Tibial nerve (tissue), 4 donors: ENCODE results near the gene UFSP1.

Source experiments
- CTCF ChIP-seq, 5 experiments: fragments of 200-600 bp in 3 of 5; fragments of 450-650 bp in 2 of 5; sonication (generic) in 3 of 5; IDR thresholded peaks; one replicate each; pipeline ENCODE4 v1.5.1; 2016 to 2019; ENCODE audit warnings: antibody characterized with exemption in 5 of 5, mild to moderate bottlenecking in 3 of 5, moderate library complexity in 2 of 5
- EP300 ChIP-seq, 2 donors: sonication (generic); formaldehyde crosslinking; IDR thresholded peaks; one replicate each; pipeline ENCODE4 v1.6.1; 2017; ENCODE audit warnings: antibody characterized with exemption in 2 of 2, mild to moderate bottlenecking in 1 of 2
- POLR2A ChIP-seq, 2 donors: fragments of 450-650 bp; IDR thresholded peaks; one replicate each; pipeline ENCODE4 v1.6.1; 2017; ENCODE audit warnings: antibody characterized with exemption in 2 of 2, mild to moderate bottlenecking in 2 of 2, moderate library complexity in 2 of 2

- TF ChIP-seq CTCF (IDR thresholded peaks at IDR 0.05) (no peak), POLR2A (IDR thresholded peaks at IDR 0.05) (no peak), EP300 (IDR thresholded peaks at IDR 0.05) (no peak)
These were observed 24.1 kb downstream of the UFSP1 start for GRCh38 chr7:100865372-100865911.
